GM18858 (cell line): ENCODE results near the gene SLIT3.

Source experiments
- ATAC-seq: cut with Tn5 transposase; IDR thresholded peaks from one replicate; pipeline ENCODE4 v1.9.1; 2021; ENCODE audit not compliant: unreplicated experiment

Gene SLIT3

GRCh38 chr5:169085636-169086035 is 215.3 kb downstream of the SLIT3 start:
- no peak for ATAC-seq

DNA sequence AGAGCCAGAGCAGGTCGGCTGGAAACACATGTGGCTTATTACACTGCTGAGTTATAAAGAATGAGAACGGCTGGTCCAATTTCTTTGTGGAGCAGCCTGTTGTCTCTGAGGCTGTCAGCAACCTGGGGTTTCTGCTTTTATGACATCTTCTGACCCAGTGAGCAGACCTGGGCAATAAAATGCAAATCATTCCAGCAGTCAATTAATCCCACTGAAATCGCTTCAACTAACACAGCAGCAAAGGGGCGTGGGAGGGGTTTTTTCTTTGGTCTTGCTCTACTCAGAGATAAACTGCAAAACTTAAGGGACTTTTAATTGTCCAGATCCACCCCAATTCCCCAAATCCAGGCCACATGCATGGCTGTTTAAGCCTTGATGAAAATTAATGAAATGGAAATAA is 215.7 kb downstream of the SLIT3 start:
- ATAC-seq, result no peak

DNA sequence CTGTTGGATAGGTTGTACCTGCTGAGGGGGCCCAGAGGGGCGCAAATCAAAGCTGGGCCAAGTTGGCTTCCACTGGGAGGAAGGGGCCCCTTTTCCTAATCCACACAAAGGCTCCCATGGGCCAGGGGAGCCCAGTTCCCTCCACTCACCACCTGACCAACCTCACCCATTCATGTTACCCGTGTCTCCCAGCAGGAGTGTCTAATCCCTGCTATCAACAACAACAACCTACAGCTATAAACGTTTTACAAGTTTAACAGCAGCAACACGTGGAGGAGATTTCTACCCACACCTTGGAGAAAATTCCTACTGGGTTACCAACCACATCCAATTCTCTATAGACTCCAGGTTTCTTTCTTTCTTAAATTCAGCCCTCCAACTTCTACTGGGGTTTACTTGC is 216.2 kb downstream of the SLIT3 start:
- no peak for ATAC-seq

- no peak for ATAC-seq
These were observed 217.4 kb downstream of the SLIT3 start for GRCh38 chr5:169083394-169084018.

GRCh38 chr5:169081000-169081724 is 219.8 kb downstream of the SLIT3 start:
- no peak for ATAC-seq

- ATAC-seq, result no peak
These were observed 220.5 kb downstream of the SLIT3 start for GRCh38 chr5:169080448-169080911.

DNA sequence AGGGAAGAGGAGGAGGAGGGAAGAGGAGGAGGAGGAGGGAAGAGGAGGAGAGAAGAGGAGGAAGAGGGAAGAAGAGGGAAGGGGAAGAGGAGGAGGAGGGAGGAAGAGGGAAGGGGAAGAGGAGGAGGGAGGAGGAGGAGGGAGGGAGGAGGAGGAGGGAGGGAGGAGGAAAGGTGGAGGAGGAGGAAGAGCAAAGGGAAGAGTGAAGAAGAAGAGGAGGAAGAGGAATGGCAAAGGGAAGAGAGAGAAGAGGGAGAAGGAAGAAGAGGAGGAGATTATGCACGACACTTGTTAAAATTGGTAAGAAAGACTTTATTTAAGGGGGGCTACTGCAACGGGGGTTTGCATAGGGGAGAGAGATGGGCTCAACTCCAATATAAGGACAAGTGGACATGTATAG is 221.2 kb downstream of the SLIT3 start:
- no peak for ATAC-seq

DNA sequence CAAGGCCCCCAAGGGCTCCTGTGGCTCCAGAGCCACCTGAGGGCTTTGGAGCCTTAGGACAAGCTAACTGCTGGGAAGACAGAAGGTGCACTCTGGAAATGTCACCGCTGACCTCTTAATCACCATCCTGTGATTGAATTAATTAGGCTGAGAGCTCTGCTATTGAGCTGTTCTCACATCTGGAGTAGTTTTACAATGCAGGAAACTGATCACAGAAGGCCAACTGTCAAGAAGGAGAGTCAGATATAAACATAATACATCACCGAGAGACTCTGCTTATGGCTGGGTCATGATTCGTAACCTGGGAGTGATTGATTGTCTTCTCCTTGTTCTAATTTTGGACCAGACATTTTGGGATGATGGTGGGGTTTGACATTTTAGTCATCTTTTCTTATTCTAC is 226.1 kb downstream of the SLIT3 start:
- no peak for ATAC-seq

- no peak for ATAC-seq
These were observed 228.7 kb downstream of the SLIT3 start for GRCh38 chr5:169072233-169072632.

- ATAC-seq, result no peak
These were observed 230.5 kb downstream of the SLIT3 start for GRCh38 chr5:169070413-169070812.

GRCh38 chr5:169067751-169068173 is 233.2 kb downstream of the SLIT3 start:
- ATAC-seq, result no peak

GRCh38 chr5:169065400-169065799 is 235.5 kb downstream of the SLIT3 start:
- ATAC-seq, result no peak

DNA sequence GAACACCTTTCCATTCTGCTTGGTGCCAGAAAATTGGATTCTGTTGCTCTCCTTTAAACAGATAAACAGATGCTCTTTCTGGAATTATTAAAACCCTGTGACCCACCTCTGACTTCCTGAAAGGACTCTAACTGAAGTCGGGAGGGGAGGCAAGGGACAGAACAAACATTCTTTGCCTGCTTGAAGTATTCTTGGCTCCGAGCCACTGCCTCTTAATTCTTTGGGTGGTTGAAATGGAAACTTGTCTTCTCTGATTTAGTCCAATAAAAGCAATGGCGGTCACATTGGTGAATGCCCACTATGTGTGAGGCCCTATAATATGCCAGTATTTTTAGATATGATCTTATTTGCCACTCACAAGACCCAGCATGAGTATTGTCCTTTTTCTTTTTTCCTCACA is 236.8 kb downstream of the SLIT3 start:
- ATAC-seq, result no peak

DNA sequence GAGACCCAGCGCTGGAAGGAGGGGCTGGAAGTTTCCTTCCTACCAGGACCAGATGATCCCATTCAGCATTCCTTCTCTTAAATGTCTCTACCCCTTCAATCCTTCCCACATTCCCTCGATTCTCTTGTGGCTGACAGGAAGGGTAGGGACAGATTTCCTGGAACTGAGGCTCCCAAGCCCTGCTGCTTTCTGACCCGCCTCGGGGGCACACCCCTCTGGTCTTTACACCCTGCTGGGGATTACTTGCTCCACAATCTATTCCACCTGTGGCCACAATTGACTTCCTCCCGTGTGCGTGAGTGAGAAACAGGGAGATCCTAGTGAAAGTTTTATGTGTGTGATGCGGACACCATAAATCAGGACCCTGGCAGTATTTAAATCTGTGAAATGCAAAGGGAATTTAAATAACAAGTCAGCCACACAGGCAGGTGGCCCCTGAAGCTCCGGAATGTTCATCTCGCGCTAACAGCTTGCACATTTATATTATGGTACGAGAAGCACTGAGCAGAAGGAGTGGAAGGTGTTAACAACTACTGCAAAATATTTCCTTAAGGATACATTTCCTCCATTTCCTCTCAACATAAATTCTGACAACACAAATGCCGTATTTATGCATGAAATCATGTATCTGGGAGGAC is 237.5 kb downstream of the SLIT3 start:
- no peak for ATAC-seq

GRCh38 chr5:169062690-169063089 is 238.2 kb downstream of the SLIT3 start:
- no peak for ATAC-seq

GRCh38 chr5:169054506-169054905 is 246.4 kb downstream of the SLIT3 start:
- ATAC-seq, result no peak

GRCh38 chr5:169052207-169052606 is 248.7 kb downstream of the SLIT3 start:
- ATAC-seq, result no peak

DNA sequence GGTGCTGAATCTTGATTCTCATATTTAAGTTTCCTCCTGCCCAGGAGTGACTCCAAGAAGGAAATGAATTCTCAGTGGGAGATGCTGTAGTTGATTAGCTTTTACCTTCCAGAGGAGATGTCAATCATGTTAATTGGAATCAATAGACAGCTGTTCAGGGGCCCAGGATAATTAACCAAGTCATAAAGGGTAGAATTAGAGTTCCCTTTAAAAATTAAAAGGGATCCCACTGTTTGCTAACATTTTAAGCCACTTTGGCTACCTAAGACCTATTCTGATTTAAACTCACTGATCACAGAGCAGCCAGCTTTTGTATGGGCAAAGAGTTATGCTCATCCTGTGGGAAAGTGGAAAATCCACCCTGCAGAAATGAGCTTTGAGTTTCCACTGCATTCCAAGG is 249.6 kb downstream of the SLIT3 start:
- no peak for ATAC-seq

DNA sequence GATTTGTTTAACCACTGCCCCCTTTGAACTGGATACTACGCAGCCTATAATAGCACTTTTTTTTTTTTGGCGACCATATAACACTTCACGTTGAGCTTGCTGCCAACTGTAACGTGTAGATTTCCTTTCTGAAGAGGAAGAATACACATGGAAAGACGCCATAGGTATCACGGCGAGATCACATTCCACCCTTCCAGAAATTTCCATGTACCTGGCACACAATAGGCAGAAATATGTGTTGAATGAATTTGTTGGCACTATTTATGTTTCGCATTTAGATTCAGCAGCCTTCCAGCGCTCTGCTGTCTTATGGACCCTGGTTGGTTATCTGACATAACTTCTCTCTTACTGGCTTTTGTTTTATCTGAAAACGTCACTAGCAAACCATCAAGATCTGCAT is 250.3 kb downstream of the SLIT3 start:
- no peak for ATAC-seq

DNA sequence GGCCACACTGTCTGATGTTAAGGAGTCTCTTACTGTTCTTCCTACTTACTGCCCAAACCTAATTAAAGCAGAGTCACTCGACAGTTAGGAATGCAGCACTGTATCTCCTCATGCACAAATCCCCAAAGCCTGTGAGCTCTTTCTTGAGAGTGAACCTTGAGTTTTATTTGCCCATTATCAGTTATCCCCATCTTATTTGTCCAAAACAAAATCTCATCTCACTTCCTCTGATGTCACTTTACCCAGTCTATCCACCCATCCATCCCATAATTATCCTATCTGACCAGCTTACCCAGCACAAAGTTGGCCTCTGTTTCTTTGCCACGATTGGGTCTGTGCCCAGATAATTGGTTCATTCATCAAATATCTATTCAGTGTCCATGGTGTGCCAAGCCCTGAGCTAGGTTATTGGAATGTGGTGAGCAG is 250.8 kb downstream of the SLIT3 start:
- no peak for ATAC-seq

DNA sequence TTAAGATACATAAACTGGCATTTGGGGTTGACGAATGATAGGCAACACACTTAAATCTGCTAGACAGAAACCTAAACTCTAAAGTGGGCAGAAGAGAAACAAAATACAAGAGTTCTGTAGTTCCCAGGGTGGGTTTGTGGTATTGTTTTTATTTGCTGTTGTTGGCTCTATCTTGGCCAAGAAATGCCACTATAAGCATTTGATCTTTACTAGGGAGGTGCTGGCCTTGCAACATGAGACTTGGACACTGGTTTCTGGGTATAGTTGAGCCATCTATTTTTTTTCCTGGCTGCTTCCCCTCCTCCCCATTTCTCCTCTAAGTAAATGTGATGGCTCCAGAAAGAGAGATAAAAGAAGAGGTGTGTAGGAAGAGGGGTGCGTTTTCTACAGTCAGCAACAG is 251.2 kb downstream of the SLIT3 start:
- no peak for ATAC-seq
